CD4-positive, alpha-beta T cell (primary cell): ENCODE results near the gene PAF1. TPM values are rescaled to one million over a fixed set of nuclear protein-coding genes. Genes with fewer than 3 reads are reported as not detected.

Experiments used
- ATAC-seq: fragments of 200-7000 bp; cut with Tn5 transposase; one replicate; pipeline ENCODE4 v1.10.0; 2022; ENCODE audit warnings: mild to moderate bottlenecking; ENCODE audit not compliant: poor library complexity
- CTCF ChIA-PET: fragments of 350-600 bp; sonication (Branson Sonifier 250); formaldehyde crosslinking; loops from one replicate; lab custom pipeline; 2021; ENCODE audit warnings: antibody characterized with exemption, inconsistent platforms; lab: Charles Lee
- POLR2A ChIA-PET: fragments of 350-600 bp; sonication (Branson Sonifier 250); formaldehyde crosslinking; loops from one replicate; lab custom pipeline; 2021; ENCODE audit warnings: antibody characterized with exemption, inconsistent platforms; lab: Charles Lee
- DNase-seq, 14 experiments: peaks; one replicate each; pipeline ENCODE4 v3.0.0-alpha.2; 2013 to 2020; ENCODE audit warnings: mixed read lengths in 2 of 14
- H3K27ac ChIP-seq, 2 donors: one replicate each; pipeline versions ENCODE4 v1.5.1 to v1.7.0; 2013; ENCODE audit warnings: low read length in 2 of 2, low read depth in 1 of 2, mild to moderate bottlenecking in 1 of 2
- H3K27me3 ChIP-seq, 2 experiments: 1 replicate in 1 of 2; 2 replicates in 1 of 2; pipeline versions ENCODE4 v1.6.1 to v1.7.0; 2013; ENCODE audit warnings: low read length in 2 of 2, control low read depth in 1 of 2, mild to moderate bottlenecking in 1 of 2, moderate library complexity in 1 of 2; ENCODE audit not compliant: insufficient read depth in 2 of 2, control insufficient read depth in 1 of 2
- H3K36me3 ChIP-seq: one replicate; pipeline ENCODE4 v1.6.1; 2013; ENCODE audit warnings: low read length, control low read depth; ENCODE audit not compliant: insufficient read depth
- H3K4me1 ChIP-seq: one replicate; pipeline ENCODE4 v1.6.1; 2013; ENCODE audit warnings: low read length, control low read depth; ENCODE audit not compliant: insufficient read depth
- H3K4me3 ChIP-seq: one replicate; pipeline ENCODE4 v1.5.1; 2013; ENCODE audit warnings: mild to moderate bottlenecking, low read length, moderate library complexity
- H3K9me3 ChIP-seq, 2 experiments: 1 replicate in 1 of 2; 2 replicates in 1 of 2; pipeline versions ENCODE4 v1.6.1 to v1.7.0; 2013; ENCODE audit warnings: low read length in 2 of 2, mild to moderate bottlenecking in 2 of 2, control low read depth in 1 of 2, moderate library complexity in 1 of 2; ENCODE audit not compliant: control insufficient read depth in 1 of 2, insufficient read depth in 1 of 2
- H3K27ac Mint-ChIP-seq: one replicate; pipeline ENCODE4 v1.8.0; 2020; ENCODE audit warnings: mixed read lengths
- H3K27me3 Mint-ChIP-seq: one replicate; pipeline ENCODE4 v1.8.0; 2021; ENCODE audit warnings: mixed read lengths
- H3K36me3 Mint-ChIP-seq: one replicate; pipeline ENCODE4 v1.8.0; 2021; ENCODE audit warnings: low read depth, mixed read lengths
- H3K4me1 Mint-ChIP-seq: one replicate; pipeline ENCODE4 v1.8.0; 2021; ENCODE audit warnings: low read depth, mixed read lengths
- H3K4me3 Mint-ChIP-seq: one replicate; pipeline ENCODE4 v1.8.0; 2020; ENCODE audit warnings: mild to moderate bottlenecking, mixed read lengths
- H3K9me3 Mint-ChIP-seq: one replicate; pipeline ENCODE4 v1.8.0; 2020; ENCODE audit warnings: mixed read lengths
- CTCF ChIP-seq: fragments of 200-600 bp; IDR thresholded peaks from one replicate; pipeline ENCODE4 v1.8.0; 2022; ENCODE audit warnings: antibody characterized with exemption, mild to moderate bottlenecking
- intact Hi-C, 2 experiments: fragments of 100-400 bp; cut with DNase I in 1 of 2; cut with micrococcal nuclease in 1 of 2; formaldehyde crosslinking; loops; one replicate each; pipeline versions ENCODE4 v1.15.1 to v1.9.0; 2023 to 2025; cut with DNase I, micrococcal nuclease
- total RNA-seq, 174 experiments: library from RNA in 2 of 174; stranded (reverse) in 2 of 174; gene quantifications; one replicate each; pipeline ENCODE4 v1.2.3 and lab custom pipeline; 2021 to 2026

PAF1 gene
- total RNA-seq, 2 experiments from 2014 or later = 99.6 to 101 TPM

GRCh38 chr19:39399668-39400050 lies 8.8 kb upstream of the PAF1 start:
- no peak overlapping the region for H3K4me3 ChIP-seq
- no peak for ATAC-seq
- Mint-ChIP-seq H3K9me3 (no peaks in the 10 kb centered on the region), H3K27me3 (no peaks in the 10 kb centered on the region), H3K4me1 (peaks cover 51% of the 10 kb centered on the region), H3K36me3 (peaks cover 41% of the 10 kb centered on the region), H3K27ac (peak overlapping the region; percentile 98), H3K4me3 (peak overlapping the region; percentile 74)
- CTCF ChIA-PET = interaction anchor here (1.0 to 4.2 kb wide), 2 partner anchors 12 to 57 kb away, joined by 3 to 102 read pairs; partner anchors contain the start of genes PLEKHG2 and SAMD4B
- no peak for TF ChIP-seq CTCF
- H3K4me1 ChIP-seq = peaks cover 75% of the 10 kb centered on the region
- intact Hi-C loops = loop anchor here in 1 of 2 experiments (5.0 kb wide), 1 partner anchor 133 kb away; the partner anchor contains the start of gene EID2B
- POLR2A ChIA-PET = interaction anchor here (0.7 to 5.5 kb wide), 3 partner anchors 8 to 12 kb away, joined by 3 to 126 read pairs (median 112); partner anchors contain the start of genes PLEKHG2 and ZFP36
- H3K27me3 ChIP-seq = no peaks in the 10 kb centered on the region
- H3K27ac ChIP-seq = peak overlapping the region in 1 of 2 donors; percentile 100
- no peaks in the 10 kb centered on the region for H3K9me3 ChIP-seq
- H3K36me3 ChIP-seq = peaks cover 28% of the 10 kb centered on the region
- no peak for DNase-seq

GRCh38 chr19:39398297-39398864 lies 7.5 kb upstream of the PAF1 start:
- Mint-ChIP-seq H3K9me3 (no peaks in the 10 kb centered on the region), H3K4me1 (peaks cover 53% of the 10 kb centered on the region), H3K36me3 (peaks cover 50% of the 10 kb centered on the region), H3K27me3 (no peaks in the 10 kb centered on the region), H3K4me3 (no peak overlapping the region), H3K27ac (peak overlapping the region; percentile 98)
- no peak for ATAC-seq
- no peaks in the 10 kb centered on the region for H3K9me3 ChIP-seq
- CTCF ChIA-PET = interaction anchor here (0.9 to 4.2 kb wide), 12 partner anchors 9 to 135 kb away, joined by 3 to 102 read pairs (median 6); partner anchors contain the start of genes EID2B, GMFG, PLEKHG2 and RPS16
- no peak for TF ChIP-seq CTCF
- DNase-seq = peak in 10 of 14 experiments; percentile 28 to 86 (median 54)
- peaks cover 36% of the 10 kb centered on the region for H3K36me3 ChIP-seq
- POLR2A ChIA-PET = interaction anchor here (0.8 to 5.3 kb wide), 10 partner anchors 9 to 104 kb away, joined by 3 to 126 read pairs (median 4); partner anchors contain the start of genes GMFG, PLEKHG2, RPS16 and SAMD4B
- intact Hi-C loops = loop anchor here in 1 of 2 experiments (1.0 to 5.0 kb wide), 2 partner anchors 134 to 274 kb away; partner anchors contain the start of gene EID2B
- no peaks in the 10 kb centered on the region for H3K27me3 ChIP-seq
- peak overlapping the region; percentile 90 to 100 for H3K27ac ChIP-seq
- peak overlapping the region; percentile 31 for H3K4me3 ChIP-seq
- peaks cover 71% of the 10 kb centered on the region for H3K4me1 ChIP-seq

GRCh38 chr19:39397360-39398296 lies 6.7 kb upstream of the PAF1 start:
- POLR2A ChIA-PET = interaction anchor here (0.8 to 5.3 kb wide), 9 partner anchors 10 to 105 kb away, joined by 3 to 126 read pairs (median 5); partner anchors contain the start of genes GMFG, PLEKHG2, RPS16 and SAMD4B
- Histone ChIP-seq H3K27me3 (no peaks in the 10 kb centered on the region), H3K36me3 (peaks cover 41% of the 10 kb centered on the region), H3K4me1 (peaks cover 68% of the 10 kb centered on the region), H3K4me3 (peak overlapping the region; percentile 31), H3K9me3 (no peaks in the 10 kb centered on the region), H3K27ac (peak overlapping the region; percentile 90 to 100)
- intact Hi-C loops = loop anchor here (1.0 to 5.0 kb wide), 4 partner anchors 14 to 275 kb away; partner anchors contain the start of genes EID2B (in 1 of the 2) and PLEKHG2 (in 1 of the 2)
- DNase-seq (peak; percentile 87 to 98 (median 94)), ATAC-seq (peak; percentile 43)
- Mint-ChIP-seq H3K4me3 (peak overlapping the region; percentile 63), H3K27me3 (no peaks in the 10 kb centered on the region), H3K9me3 (no peaks in the 10 kb centered on the region), H3K4me1 (peaks cover 54% of the 10 kb centered on the region), H3K27ac (peak overlapping the region; percentile 98), H3K36me3 (peaks cover 53% of the 10 kb centered on the region)
- peak; percentile 91 for TF ChIP-seq CTCF
- CTCF ChIA-PET = interaction anchor here (0.9 to 4.2 kb wide), 13 partner anchors 10 to 135 kb away, joined by 3 to 102 read pairs (median 6); partner anchors contain the start of genes EID2B, GMFG, PLEKHG2 and RPS16
